Fibroblast of lung (primary cell): ENCODE data around the gene SALL2. TPM values are rescaled to one million over a fixed set of nuclear protein-coding genes. Genes with fewer than 3 reads are reported as not detected.
"Not testable (repeated sequence)": the region's sequence is repeated elsewhere in the genome, so short reads cannot be mapped to it uniquely, and the experiment has no call there.

Experiments used
- DNase-seq, 2 donors: peaks; one replicate each; pipeline versions ENCODE4 v3.0.0 to v3.0.0-alpha.2; 2010; ENCODE audit warnings: low read depth in 2 of 2
- H2AFZ ChIP-seq: 2 replicates; pipeline ENCODE4 v1.5.1; 2012; ENCODE audit warnings: low read length, control low read depth, inconsistent platforms
- H3K27ac ChIP-seq: 2 replicates; pipeline ENCODE4 v1.5.1; 2011; ENCODE audit warnings: low read length, control low read depth; ENCODE audit not compliant: insufficient read depth
- H3K27me3 ChIP-seq: 2 replicates; pipeline ENCODE4 v1.5.1; 2011; ENCODE audit warnings: mild to moderate bottlenecking, low read length; ENCODE audit not compliant: control insufficient read depth, insufficient read depth
- H3K36me3 ChIP-seq: 2 replicates; pipeline ENCODE4 v1.5.1; 2011; ENCODE audit warnings: low read length; ENCODE audit not compliant: control insufficient read depth, insufficient read depth
- H3K4me1 ChIP-seq: 2 replicates; pipeline ENCODE4 v1.5.1; 2011; ENCODE audit warnings: low read length; ENCODE audit not compliant: control insufficient read depth, insufficient read depth; ENCODE audit errors: extremely low read depth
- H3K4me2 ChIP-seq: 2 replicates; pipeline ENCODE4 v1.5.1; 2011; ENCODE audit warnings: low read length, control low read depth; ENCODE audit not compliant: insufficient read depth; ENCODE audit errors: extremely low read depth
- H3K4me3 ChIP-seq, 4 experiments: fragments of 200-600 bp in 1 of 4; sonication (generic) in 1 of 4; replicated peaks in 1 of 4; 2 replicates each; pipeline ENCODE4 v1.5.1; 2011 to 2016; ENCODE audit warnings: low read length in 4 of 4, low read depth in 3 of 4, mild to moderate bottlenecking in 3 of 4, control low read depth in 2 of 4, inconsistent platforms in 1 of 4, mixed read lengths in 1 of 4; ENCODE audit not compliant: insufficient read depth in 1 of 4; ENCODE audit errors: control extremely low read depth in 1 of 4
- H3K79me2 ChIP-seq: 2 replicates; pipeline ENCODE4 v1.5.1; 2012; ENCODE audit warnings: mild to moderate bottlenecking, low read length, inconsistent platforms; ENCODE audit not compliant: control insufficient read depth, insufficient read depth
- H3K9ac ChIP-seq: 2 replicates; pipeline ENCODE4 v1.5.1; 2011; ENCODE audit warnings: mild to moderate bottlenecking, low read length, control low read depth; ENCODE audit not compliant: insufficient read depth
- H3K9me3 ChIP-seq: 2 replicates; pipeline ENCODE4 v1.5.1; 2012; ENCODE audit warnings: low read depth, low read length; ENCODE audit not compliant: control insufficient read depth, insufficient read depth
- H4K20me1 ChIP-seq: 2 replicates; pipeline ENCODE4 v1.5.1; 2011; ENCODE audit warnings: low read length; ENCODE audit not compliant: control insufficient read depth, insufficient read depth; ENCODE audit errors: extremely low read depth
- EZH2 ChIP-seq: IDR thresholded peaks from 2 replicates; pipeline ENCODE4 v1.5.1; 2012; ENCODE audit warnings: low read length, control low read depth, mild to moderate bottlenecking; ENCODE audit errors: missing control alignments
- polyA plus RNA-seq, 2 donors: library from polyadenylated mRNA; depleted of rRNA in 1 of 2; stranded (reverse) in 1 of 2; unstranded in 1 of 2; fragments of >200 nt; gene quantifications; 2 replicates each; pipeline ENCODE4 v1.2.1, GENCODE V29; 2011 to 2012; ENCODE audit warnings: missing spikeins in 1 of 2
- total RNA-seq: library from RNA; depleted of rRNA; stranded (reverse); fragments of >200 nt; gene quantifications from 2 replicates; pipeline ENCODE4 v1.2.1, GENCODE V29; 2014
- TF ChIP-seq, protein P1 (sequence below), 2 donors: IDR thresholded peaks in 1 of 2; conservative IDR thresholded peaks in 1 of 2; 1 replicate in 1 of 2; 2 replicates in 1 of 2; pipeline ENCODE4 v1.5.1; 2011 to 2012; ENCODE audit warnings: low read length in 2 of 2, control low read depth in 1 of 2, inconsistent platforms in 1 of 2, low read depth in 1 of 2, mild to moderate bottlenecking in 1 of 2

Gene SALL2
- total and polyA plus RNA-seq, 2 donors (not counting 1 experiment from before 2014, with no cell fraction given) = 3.5 to 3.9 TPM

GRCh38 chr14:21553266-21553665, 27.1 kb upstream of the SALL2 start:
- Histone ChIP-seq H3K4me3 (no peak overlapping the region), H3K4me2 (no peak overlapping the region), H4K20me1 (no peaks in the 10 kb centered on the region), H3K36me3 (no peaks in the 10 kb centered on the region), H3K27ac (no peak overlapping the region), H3K9me3 (no peaks in the 10 kb centered on the region), H3K79me2 (no peaks in the 10 kb centered on the region), H2AFZ (no peak overlapping the region), H3K4me1 (no peaks in the 10 kb centered on the region), H3K9ac (no peak overlapping the region), H3K27me3 (no peaks in the 10 kb centered on the region)
- no peak for TF ChIP-seq EZH2
- TF ChIP-seq, protein P1, sequence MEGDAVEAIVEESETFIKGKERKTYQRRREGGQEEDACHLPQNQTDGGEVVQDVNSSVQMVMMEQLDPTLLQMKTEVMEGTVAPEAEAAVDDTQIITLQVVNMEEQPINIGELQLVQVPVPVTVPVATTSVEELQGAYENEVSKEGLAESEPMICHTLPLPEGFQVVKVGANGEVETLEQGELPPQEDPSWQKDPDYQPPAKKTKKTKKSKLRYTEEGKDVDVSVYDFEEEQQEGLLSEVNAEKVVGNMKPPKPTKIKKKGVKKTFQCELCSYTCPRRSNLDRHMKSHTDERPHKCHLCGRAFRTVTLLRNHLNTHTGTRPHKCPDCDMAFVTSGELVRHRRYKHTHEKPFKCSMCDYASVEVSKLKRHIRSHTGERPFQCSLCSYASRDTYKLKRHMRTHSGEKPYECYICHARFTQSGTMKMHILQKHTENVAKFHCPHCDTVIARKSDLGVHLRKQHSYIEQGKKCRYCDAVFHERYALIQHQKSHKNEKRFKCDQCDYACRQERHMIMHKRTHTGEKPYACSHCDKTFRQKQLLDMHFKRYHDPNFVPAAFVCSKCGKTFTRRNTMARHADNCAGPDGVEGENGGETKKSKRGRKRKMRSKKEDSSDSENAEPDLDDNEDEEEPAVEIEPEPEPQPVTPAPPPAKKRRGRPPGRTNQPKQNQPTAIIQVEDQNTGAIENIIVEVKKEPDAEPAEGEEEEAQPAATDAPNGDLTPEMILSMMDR (conservative IDR thresholded peaks at IDR 0.05 in 1 of 2, IDR thresholded peaks at IDR 0.05 in 1 of 2; ENCODE audit: low read depth in 1 of 2, low read length in 2 of 2) = no peak
- DNase-seq = no peak

- H3K9me3 ChIP-seq, DNase-seq, H3K4me2 ChIP-seq, H2AFZ ChIP-seq, H3K4me1 ChIP-seq, H4K20me1 ChIP-seq, H3K9ac ChIP-seq, H3K27me3 ChIP-seq, H3K27ac ChIP-seq, H3K79me2 ChIP-seq, H3K4me3 ChIP-seq, H3K36me3 ChIP-seq: not testable (repeated sequence)
Measured at GRCh38 chr14:21544588-21544987, 18.4 kb upstream of the SALL2 start.

DNA sequence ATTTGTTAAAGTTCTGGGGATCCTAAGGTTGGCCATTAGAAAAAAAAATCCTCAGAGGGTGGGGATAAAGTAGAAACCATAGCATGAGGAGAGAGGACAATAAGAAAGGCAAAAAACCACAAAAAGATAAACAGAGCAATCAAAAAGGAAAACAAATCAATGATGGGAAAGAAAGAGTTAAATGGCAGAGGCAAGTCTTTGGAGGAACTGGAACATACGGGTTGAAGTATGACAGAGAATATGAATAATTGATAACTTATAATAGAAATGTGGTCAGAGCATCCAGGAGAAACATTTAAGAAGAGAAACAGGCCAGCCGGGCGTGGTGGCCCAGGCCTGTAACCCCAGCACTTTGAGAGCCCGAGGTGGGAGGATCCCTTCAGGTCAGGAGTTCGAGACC, 17.8 kb upstream of the SALL2 start:
- Histone ChIP-seq H3K9me3 (no peaks in the 10 kb centered on the region), H3K9ac (no peak overlapping the region)
- no peak for TF ChIP-seq EZH2
- TF ChIP-seq, protein P1 (conservative IDR thresholded peaks at IDR 0.05 in 1 of 2, IDR thresholded peaks at IDR 0.05 in 1 of 2; ENCODE audit: low read depth in 1 of 2, low read length in 2 of 2) = no peak

More for the DNA sequence above, 17.8 kb upstream of the SALL2 start:
- Histone ChIP-seq H3K27me3 (no peaks in the 10 kb centered on the region), H2AFZ (no peak overlapping the region), H4K20me1 (no peaks in the 10 kb centered on the region), H3K4me1 (no peaks in the 10 kb centered on the region), H3K4me3 (no peak overlapping the region), H3K79me2 (no peaks in the 10 kb centered on the region), H3K4me2 (no peak overlapping the region), H3K27ac (no peak overlapping the region), H3K36me3 (no peaks in the 10 kb centered on the region)
- no peak for DNase-seq
